ENCODE measurements around the gene PICALM.
"Not testable (repeated sequence)": the region's sequence is repeated elsewhere in the genome, so short reads cannot be mapped to it uniquely, and the experiment has no call there.

Gene PICALM

DNA sequence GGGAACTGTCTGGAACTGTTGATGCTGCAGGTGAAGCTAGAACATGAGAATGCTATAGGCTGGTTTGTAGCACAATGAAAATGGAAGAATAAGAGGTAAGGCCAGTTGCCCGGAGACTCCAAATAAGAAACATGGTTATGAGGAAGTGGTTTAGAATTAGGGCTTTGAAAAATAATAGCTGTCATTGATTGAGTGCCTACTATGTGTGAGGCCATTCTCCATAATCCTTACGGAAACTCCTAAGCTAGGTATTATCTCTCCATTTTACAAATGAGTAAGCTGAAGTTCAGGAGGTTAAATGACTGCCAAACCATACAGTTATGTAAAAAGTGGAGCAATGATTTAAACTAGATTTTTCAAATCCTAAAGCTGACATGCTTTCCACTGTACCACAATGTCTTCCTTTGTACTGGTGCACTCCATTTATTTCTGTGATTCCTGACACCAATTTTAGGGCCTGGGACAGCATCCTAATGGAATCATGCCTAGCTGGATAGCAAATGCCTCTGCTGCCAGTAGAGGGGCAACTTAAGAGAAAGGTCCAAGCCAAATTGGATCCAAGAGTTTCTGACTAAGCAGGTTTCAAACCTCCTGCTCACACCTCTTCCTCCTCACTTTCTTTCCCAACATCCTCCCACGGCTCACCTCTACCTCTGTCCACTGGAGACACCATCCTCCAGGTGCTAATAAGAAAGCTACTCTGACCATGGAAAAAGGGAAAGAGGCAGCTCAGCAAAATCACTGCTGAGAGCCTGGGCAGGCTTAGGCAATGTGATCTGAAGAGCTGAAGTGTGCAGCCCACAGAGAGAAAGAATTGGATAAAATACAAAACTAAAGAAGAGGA lies 46.9 kb upstream of the PICALM start:
- Mint-ChIP-seq H3K9me3 (peaks cover 3% of the 10 kb centered on the region), H3K4me1 (peaks cover 10% of the 10 kb centered on the region), H3K4me3 (no peak overlapping the region), H3K36me3 (ENCODE audit: low read depth) (peaks cover 4% of the 10 kb centered on the region), H3K27me3 (ENCODE audit: low read depth) (peaks cover 5% of the 10 kb centered on the region), H3K27ac (peak overlapping the region; percentile 60 to 79 (median 71))
- no peak for TF ChIP-seq CTCF (IDR thresholded peaks at IDR 0.05; ENCODE audit: unreplicated experiment in 3 of 3)

- TF ChIP-seq CTCF (IDR thresholded peaks at IDR 0.05; ENCODE audit: unreplicated experiment in 3 of 3) = no peak
- Mint-ChIP-seq H3K4me3 (no peak overlapping the region), H3K9me3 (peaks cover 23% of the 10 kb centered on the region), H3K27ac (no peak overlapping the region), H3K27me3 (ENCODE audit: low read depth) (peaks cover 5% of the 10 kb centered on the region), H3K36me3 (ENCODE audit: low read depth) (peaks cover 10% of the 10 kb centered on the region), H3K4me1 (no peaks in the 10 kb centered on the region)
These were observed 40.2 kb upstream of the PICALM start for GRCh38 chr11:86108890-86109638.

DNA sequence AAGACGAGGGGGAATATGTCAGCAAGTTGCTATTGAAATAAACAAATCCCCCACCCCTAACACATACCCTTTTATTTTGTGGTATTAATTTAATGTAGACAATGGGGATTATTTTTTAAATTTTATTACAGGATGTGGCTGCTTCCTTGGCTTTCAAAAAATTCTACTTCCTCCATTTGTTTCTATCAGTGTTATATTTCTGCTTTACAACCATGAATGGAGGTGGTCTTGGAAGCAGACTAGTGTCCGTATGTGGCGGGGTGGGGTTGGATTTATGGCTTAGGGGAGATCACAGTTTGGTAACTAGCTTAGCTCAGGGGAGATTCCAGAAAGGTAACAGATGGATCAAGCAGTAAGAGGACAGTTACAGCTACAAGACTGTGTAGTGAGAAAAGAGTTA lies 39.3 kb upstream of the PICALM start:
- no peak overlapping the region for H3K4me3 Mint-ChIP-seq
- peaks cover 23% of the 10 kb centered on the region for H3K9me3 Mint-ChIP-seq
- H3K27ac Mint-ChIP-seq = no peak overlapping the region
- H3K27me3 Mint-ChIP-seq (ENCODE audit: low read depth) = no peaks in the 10 kb centered on the region
- no peaks in the 10 kb centered on the region for H3K4me1 Mint-ChIP-seq
- TF ChIP-seq CTCF (IDR thresholded peaks at IDR 0.05; ENCODE audit: unreplicated experiment in 3 of 3) = no peak
- peaks cover 10% of the 10 kb centered on the region for H3K36me3 Mint-ChIP-seq (ENCODE audit: low read depth)

- TF ChIP-seq CTCF (IDR thresholded peaks at IDR 0.05; ENCODE audit: unreplicated experiment in 3 of 3) = no peak
- Mint-ChIP-seq H3K27ac (no peak overlapping the region), H3K4me1 (no peaks in the 10 kb centered on the region), H3K36me3 (ENCODE audit: low read depth) (peaks cover 6% of the 10 kb centered on the region), H3K27me3 (ENCODE audit: low read depth) (no peaks in the 10 kb centered on the region), H3K4me3 (no peak overlapping the region), H3K9me3 (peaks cover 20% of the 10 kb centered on the region)
These were observed 38.0 kb upstream of the PICALM start for GRCh38 chr11:86106916-86107315.

GRCh38 chr11:86106031-86106430 lies 37.1 kb upstream of the PICALM start:
- H3K27ac Mint-ChIP-seq; H3K36me3 Mint-ChIP-seq (ENCODE audit: low read depth); H3K4me1 Mint-ChIP-seq; H3K4me3 Mint-ChIP-seq; H3K27me3 Mint-ChIP-seq (ENCODE audit: low read depth): not testable (repeated sequence)
- H3K9me3 Mint-ChIP-seq = peaks cover 20% of the 10 kb centered on the region

- H3K27ac Mint-ChIP-seq; H3K4me1 Mint-ChIP-seq; H3K36me3 Mint-ChIP-seq (ENCODE audit: low read depth); H3K27me3 Mint-ChIP-seq (ENCODE audit: low read depth); H3K4me3 Mint-ChIP-seq: not testable (repeated sequence)
- H3K9me3 Mint-ChIP-seq = peaks cover 20% of the 10 kb centered on the region
These were observed 36.7 kb upstream of the PICALM start for GRCh38 chr11:86105601-86106000.
